ENCODE data around the gene ZNF407.

GRCh38 chr18:74789078-74789477, 191.4 kb downstream of the ZNF407 start:
- TF ChIP-seq JUNB (IDR thresholded peaks at IDR 0.05; ENCODE audit: unreplicated experiment) (no peak), CTCF (conservative IDR thresholded peaks at IDR 0.05; ENCODE audit: low read depth in 2 of 2) (no peak), ETS1 (IDR thresholded peaks at IDR 0.05) (no peak), POLR2AphosphoS5 (IDR thresholded peaks at IDR 0.05; ENCODE audit: low read depth) (no peak), EZH2phosphoT487 (IDR thresholded peaks at IDR 0.05; ENCODE audit: unreplicated experiment) (no peak), REST (IDR thresholded peaks at IDR 0.05; ENCODE audit: unreplicated experiment) (no peak), ZNF331 (CRISPR knock-in tag; IDR thresholded peaks at IDR 0.05; ENCODE audit: low read depth) (no peak), CREB1 (CRISPR knock-in tag; IDR thresholded peaks at IDR 0.05; ENCODE audit: low read depth) (no peak), ZNF462 (CRISPR knock-in tag; IDR thresholded peaks at IDR 0.05) (no peak), ZNF114 (CRISPR knock-in tag; IDR thresholded peaks at IDR 0.05) (no peak)
